ENCODE results near the gene SLA2.
A peak's percentile ranks its signal among the peaks of the same experiment; 100 is the strongest.
"Not testable (repeated sequence)": the region's sequence is repeated elsewhere in the genome, so short reads cannot be mapped to it uniquely, and the experiment has no call there.

The SLA2 gene

DNA sequence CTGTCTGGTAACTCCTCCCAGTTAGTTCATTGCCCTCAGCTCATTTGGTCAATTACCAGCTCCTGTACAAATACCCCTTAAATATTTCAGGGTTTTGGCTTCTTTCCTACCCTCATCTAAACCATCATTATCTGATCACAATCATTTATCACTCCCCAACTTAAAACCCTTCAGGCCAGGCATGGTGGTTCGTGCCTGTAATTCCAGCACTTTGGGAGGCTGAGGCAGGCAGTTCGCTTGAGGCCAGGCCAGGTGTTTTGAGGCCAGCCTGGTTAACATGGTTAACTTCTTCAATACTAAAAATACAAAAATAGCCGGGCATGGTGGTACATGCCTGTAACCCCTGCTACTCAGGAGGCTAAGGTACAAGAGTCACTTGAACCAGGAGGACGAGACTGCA is 63.2 kb downstream of the SLA2 start:
- FAIRE-seq: no peak

DNA sequence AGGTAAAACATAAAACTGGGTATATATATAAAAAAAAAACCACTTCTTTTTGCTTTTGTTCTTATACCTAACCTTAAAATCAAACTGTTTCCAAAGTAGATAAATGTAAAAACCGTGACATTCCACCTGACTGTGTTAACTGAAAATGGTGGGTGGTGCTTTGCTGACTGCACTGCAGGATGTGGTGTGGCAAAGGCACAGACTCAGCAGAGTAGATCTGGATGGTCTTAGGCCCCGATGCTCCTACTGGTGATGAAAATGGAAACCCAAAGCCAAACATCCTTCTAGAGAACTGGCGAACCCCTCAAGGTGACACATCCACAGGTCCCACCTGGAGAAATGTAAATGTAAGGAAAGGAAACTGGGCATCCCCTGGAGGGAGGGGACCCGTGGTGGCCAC is 63.7 kb downstream of the SLA2 start:
- FAIRE-seq: no peak
- no peak for DNase-seq (ENCODE audit: extremely low spot score, insufficient read length, low read depth)

More for the DNA sequence above, 63.2 kb downstream of the SLA2 start:
- DNase-seq (ENCODE audit: extremely low spot score, insufficient read length, low read depth): no peak

DNA sequence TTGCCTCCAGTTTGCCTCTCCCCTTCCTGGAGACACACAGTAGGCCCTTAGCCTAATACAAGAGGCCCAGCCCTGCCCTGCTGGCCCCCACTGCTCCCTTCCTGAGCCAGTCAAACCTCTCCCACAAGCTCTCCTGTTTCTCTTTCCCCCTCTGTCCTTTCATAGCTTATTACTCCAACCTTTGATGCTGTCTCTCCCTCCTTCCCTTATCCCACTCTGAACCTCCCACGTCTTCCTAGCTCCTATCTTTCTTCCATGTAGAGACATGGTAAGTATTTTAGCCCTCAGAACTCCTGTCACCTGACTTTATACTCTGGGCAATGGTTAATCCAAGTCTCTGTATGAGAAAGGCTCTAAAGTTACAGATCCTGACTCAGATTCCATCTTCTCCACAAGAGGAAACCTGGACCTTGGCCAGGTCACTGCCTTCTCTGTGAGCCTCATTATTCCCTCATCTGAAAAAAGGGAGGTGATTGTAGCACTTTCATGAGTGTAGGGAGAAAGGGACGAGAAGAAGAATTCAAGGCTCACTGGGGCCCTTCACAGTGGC is 65.9 kb downstream of the SLA2 start:
- no peak for FAIRE-seq
- no peak for DNase-seq (ENCODE audit: extremely low spot score, insufficient read length, low read depth)

DNA sequence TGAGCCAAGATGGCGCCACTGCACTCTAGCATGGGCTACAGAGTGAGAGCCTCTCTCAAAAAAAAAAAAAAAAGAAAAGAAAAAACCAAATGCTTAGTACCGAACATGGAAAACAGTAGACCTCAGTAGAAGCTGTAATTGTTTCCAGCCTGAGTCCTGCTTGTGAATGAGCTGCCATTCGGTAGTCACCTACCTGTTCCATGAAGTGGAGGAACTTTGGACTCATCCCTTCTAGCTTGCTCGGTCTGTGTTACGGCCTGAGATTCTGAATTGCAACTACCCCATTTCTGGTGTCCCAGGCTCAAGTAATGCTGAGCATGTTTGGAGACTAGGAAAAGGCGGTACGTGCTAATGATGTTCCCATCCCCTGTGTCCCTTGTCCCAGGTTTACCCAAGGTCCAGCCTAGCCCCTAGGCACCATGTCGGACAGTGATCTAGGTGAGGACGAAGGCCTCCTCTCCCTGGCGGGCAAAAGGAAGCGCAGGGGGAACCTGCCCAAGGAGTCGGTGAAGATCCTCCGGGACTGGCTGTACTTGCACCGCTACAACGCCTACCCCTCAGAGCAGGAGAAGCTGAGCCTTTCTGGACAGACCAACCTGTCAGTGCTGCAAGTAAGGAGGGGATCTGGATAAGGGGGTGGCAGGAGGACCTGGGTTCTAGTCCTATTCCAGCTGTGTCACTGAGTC is 67.5 kb downstream of the SLA2 start:
- FAIRE-seq (no peak), DNase-seq (ENCODE audit: extremely low spot score, insufficient read length, low read depth) (no peak)

DNA sequence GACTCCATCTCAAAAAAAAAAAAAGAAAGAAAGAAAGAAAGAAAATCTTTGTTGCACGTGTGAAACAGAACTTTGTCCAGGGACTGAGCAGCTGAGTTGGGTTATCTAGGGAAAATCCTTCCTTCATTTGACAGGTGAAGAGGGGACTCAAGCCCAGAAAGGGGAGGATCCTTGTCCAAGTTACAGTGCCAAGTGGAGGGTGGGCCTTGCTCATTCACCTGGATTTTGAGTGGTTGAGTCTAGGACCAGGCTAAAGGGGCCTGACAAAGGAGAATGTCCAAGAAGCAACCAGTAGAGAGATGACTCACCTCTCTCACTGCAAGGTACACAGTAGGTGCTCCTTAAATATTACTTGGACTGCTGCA is 69.9 kb downstream of the SLA2 start:
- FAIRE-seq: no peak
- no peak for DNase-seq (ENCODE audit: extremely low spot score, insufficient read length, low read depth)

DNA sequence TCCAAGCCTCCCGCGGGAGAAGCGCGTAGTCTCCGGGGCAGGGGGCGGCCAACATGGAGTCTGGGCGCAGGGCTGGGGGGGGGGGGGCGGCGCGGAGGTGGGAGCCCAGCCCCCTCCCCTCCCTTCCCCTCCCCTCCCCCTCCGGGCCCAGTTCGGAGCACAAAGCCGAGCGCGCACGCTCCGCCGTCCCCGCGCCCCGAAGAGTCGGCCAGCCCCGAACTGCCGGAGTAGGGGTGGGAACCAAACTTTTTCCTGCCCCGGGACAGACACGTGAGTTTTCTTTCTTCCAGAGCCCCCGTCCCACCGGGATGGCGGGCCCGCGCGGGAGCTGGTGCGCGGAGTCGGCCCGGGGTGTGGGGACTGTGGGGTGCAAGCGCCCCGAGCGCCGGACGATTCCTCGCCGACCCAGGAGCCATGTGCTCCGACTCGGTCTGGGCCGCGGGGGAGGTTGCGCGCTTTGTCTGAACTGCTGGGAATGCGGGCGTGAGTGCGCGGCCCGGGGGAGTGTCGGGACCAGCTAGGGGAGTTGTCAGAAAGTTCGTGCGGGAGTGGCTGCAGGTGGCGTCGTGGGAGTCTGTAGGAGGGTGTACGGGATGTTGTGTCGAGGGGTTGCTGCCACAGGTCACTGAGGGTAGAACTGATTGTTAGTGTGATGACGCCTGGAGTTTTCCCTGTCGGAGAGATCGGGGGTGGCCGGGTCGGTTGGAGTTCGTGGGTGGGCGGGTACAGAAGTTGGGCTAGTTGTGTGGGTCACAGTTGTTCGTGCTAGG is 71.4 kb downstream of the SLA2 start:
- DNase-seq (ENCODE audit: extremely low spot score, insufficient read length, low read depth) (peak; percentile 22), FAIRE-seq (peak; percentile 61)

DNA sequence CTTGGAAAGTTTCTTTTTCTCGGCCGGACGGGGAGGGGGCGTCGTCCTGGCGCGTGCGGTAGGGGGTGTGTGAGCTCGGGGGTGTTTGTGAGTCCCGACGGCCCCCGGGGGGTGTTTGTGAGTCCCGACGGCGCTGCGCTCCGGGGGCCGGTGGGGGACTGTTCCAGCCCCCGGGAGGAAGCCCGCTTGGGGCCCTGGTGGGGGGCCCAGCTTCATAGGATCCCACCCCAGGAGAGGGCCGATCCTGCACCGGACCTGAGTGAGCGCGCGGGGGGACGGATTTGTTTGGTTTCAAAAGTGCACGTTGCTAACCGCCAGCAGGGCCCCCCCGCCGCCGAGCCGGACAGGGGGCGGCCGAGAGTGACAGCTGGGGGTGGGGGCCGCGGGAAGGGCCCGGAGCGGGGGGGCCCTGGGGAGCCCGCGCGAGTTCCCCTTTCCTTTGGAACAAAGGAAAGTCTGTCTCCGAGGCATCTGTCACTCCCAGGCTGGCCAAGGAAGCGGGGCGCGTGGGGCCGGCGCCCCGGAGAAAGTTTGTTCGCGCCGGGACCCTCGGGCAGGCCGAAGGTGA is 72.1 kb downstream of the SLA2 start:
- DNase-seq (ENCODE audit: extremely low spot score, insufficient read length, low read depth) (peak; percentile 9), FAIRE-seq (no peak)

DNA sequence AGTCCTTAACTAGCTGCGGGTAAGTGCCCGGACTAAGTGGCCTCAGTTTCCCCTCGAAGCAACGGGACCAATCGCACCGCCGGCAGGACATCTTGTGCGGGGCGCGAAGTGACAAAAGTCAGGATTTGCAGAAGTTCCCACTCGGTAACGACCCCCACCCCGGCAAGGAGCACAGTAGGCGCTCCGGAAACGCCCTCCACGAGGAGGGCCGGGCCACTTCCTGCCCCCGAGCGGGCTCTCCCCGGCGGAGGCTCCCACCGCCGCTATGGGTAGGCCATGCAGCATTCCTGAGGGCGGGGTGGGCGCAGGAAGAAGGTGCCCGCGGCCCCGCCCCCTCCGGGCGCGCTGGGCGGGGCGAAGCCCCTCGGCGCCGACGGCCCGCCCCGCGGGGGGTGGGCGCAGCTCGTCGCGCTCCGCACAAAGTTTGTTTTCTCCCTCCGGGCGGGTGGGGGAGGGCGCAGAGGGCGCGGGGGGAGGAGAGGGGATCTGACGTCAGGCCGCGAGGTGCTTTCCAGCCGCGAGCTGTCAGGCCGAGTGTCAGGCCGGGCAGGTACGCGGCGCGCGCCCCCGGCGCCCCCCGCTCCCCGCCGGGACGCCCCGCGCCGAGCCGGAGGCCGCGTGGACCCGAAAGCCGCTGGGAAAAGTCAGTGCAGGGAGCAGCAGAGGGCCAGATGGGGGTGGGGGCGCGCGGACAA is 72.7 kb downstream of the SLA2 start, which contains the start of gene TGIF2:
Gene TGIF2, plus strand, starts transcription at position 495 of the 695 bp plus-strand sequence. CDS start 5,178 bp downstream, outside the sequence.
- FAIRE-seq (peak; percentile 80), DNase-seq (ENCODE audit: extremely low spot score, insufficient read length, low read depth) (peak; percentile 96)

DNA sequence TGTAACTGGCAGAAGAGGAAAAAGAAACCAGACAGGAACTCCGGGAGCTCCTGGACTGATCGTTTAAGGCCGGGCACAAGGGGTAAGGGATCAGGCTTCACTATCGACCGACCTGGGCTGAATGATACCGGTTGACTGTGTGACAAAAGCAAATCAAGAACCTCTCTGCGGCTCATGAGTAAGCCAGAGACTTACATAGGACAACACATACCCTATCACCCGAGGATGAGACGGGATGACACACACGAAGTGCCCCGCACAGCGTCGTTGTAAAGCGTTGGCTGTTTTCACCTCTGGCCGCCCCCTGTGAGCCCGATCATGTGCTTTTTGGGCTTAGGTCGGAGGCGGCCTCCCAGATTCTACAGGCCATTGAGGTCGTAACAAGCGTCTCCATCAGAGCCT is 73.3 kb downstream of the SLA2 start:
- peak; percentile 53 for FAIRE-seq
- no peak for DNase-seq (ENCODE audit: extremely low spot score, insufficient read length, low read depth)

DNA sequence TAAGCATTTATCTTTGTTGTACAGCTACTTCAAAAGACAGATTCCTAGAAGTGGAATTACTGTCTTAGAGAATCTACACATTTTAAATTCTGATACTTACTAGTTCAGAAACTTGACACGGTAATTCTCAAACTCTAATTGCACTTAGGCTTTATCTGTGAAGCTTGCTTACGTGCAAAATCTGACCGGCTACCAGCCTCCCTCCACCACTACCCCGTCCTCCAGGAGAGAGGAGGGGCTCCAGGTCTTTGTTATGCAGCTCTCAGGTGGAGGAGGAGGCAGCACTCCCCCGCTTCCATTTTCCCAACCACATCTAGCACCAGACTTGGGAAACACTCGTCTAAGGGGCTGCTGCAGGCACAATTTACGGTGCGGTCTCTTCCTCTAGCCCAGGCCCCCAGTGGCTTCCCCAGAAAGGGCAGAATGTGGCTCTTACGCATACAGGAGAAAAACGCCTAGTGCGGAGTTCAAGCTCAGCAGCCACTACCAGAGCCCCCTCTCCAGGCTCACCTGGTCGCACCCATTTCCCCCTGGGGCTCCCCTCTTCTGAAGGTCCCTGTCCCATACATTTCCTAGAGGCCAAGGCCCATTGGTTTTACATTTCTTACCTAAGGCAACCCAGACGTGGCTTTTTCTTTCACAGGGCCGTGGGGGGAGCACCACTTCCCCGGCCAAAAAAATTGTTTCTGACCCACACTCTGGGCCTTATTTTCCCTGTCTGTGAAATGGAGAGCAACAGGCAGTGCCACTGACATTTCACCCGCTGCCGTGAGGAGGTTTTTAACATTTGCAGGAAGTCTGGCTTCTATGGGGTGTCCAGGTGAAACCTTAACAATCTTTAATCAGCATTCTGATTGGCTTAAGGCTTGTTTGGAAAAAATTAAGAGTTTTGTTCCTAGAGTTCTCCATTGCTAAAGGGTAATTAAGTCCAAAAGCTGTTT is 74.2 kb downstream of the SLA2 start:
- no peak for DNase-seq (ENCODE audit: extremely low spot score, insufficient read length, low read depth)
- no peak for FAIRE-seq

DNA sequence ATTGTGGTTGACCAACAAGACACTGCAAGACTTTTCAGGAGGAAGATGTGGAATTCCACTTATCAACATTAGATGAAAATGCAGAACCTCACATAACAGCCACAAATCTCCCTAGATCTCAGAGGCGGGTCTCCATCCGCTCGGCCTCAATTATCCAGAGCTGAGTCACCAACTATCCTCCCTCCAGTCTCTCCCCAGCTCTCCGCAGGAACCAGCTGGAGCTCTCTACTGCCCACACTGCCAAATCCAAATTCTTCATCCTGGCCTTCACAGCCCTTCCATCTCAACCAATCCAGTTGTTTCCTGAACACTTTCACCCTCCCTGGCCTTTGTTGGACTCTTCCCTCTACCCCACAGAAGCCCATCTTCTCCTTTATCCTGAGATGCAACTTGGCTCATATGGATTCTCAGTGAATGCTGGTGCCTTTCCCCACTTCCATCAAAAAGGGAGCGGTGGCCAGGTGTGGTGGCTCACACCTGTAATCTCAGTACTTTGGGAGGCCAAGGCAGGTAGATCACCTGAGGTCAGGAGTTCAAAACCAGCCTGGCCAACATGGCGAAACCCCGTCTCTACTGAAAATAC is 76.1 kb downstream of the SLA2 start:
- DNase-seq (ENCODE audit: extremely low spot score, insufficient read length, low read depth) (no peak), FAIRE-seq (no peak)

DNA sequence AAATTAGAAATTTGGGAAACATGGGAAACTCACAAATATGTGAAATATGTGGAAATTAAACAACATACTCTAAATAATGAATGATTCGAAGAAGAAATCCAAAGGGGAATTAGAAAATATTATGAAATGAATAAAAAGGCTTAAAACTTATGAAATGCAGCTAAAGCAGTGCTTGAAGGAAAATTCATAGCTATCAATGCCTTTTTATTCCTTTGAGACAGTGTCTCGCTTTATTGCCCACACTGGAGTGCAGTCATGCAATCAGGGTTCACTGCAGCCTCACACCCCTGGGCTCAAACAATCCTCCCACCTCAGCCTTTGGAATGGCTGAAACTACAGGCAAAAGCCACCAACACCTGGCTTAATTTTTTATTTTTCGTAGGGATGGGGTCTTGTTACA is 80.5 kb downstream of the SLA2 start:
- DNase-seq (ENCODE audit: extremely low spot score, insufficient read length, low read depth) (no peak), FAIRE-seq (no peak)

DNA sequence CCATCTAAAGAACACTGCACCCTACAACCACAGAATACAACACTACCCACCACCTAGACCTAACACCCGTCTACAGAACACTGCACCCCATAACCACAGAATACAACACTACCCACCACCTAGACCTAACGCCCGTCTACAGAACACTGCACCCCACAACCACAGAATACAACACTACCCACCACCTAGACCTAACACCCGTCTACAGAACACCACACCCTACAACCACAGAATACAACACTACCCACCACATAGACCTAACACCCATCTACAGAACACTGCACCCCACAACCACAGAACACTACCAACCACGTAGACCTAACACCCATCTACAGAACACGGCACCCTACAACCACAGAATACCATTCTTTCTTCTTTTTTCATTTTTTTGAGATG is 81.3 kb downstream of the SLA2 start:
- DNase-seq (ENCODE audit: extremely low spot score, insufficient read length, low read depth); FAIRE-seq: not testable (repeated sequence)

DNA sequence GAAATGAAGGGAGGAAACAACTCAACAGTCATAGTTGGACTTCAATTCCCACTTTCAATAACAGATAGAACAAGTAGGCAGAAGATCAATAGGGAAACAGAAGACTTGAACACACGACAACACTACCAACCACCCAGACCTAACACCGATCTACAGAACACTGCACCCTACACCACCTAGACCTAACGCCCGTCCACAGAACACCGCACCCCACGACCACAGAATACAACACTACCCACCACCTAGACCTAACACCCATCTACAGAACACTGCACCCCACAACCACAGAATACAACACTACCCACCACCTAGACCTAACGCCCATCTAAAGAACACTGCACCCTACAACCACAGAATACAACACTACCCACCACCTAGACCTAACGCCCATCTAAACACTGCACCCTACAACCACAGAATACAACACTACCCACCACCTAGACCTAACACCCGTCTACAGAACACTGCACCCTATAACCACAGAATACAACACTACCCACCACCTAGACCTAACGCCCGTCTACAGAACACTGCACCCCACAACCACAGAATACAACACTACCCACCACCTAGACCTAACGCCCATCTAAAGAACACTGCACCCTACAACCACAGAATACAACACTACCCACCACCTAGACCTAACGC is 81.8 kb downstream of the SLA2 start:
- not testable (repeated sequence) for DNase-seq (ENCODE audit: extremely low spot score, insufficient read length, low read depth); FAIRE-seq

DNA sequence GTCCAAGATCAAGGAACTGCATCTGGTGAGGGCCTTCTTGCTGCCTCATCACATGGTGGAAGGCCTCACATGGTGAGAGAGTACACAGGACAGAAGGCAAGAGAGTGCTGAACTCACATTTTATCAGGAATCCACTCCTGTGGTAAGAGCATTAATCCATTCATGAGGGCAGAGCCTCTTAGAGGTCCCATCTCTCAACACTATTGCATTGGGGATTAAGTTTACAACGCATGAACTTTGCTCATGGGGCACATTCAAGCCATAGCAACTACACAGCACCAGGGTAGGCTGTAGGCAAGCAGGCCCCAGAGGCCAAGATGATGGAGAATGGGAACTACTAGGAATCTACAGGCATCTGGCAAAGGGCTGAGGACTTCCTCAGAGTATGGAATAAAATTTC is 82.6 kb downstream of the SLA2 start:
- no peak for FAIRE-seq

DNA sequence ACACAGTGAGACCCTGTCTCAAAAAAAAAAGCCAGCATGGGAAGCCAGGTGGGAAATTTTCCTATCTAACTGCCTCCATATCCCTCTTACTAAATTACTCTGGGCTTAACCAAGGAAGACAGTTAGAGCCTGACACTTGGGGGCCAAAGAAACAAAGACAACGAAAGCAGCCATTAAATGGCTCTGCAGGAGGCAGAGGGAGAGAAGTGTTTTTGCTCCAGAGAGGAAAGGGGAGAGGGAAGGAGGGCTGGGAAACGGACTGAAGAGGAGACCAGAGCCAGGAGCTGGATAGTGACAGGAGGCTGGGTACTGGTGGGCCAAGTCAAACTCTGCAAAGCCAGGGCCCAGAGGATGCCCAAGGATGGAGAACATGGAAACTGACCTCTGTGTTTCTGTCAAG is 83.3 kb downstream of the SLA2 start:
- DNase-seq (ENCODE audit: extremely low spot score, insufficient read length, low read depth): no peak
- FAIRE-seq: no peak

More for the DNA sequence above, 82.6 kb downstream of the SLA2 start:
- DNase-seq (ENCODE audit: extremely low spot score, insufficient read length, low read depth): no peak

Measured in GM18507 (cell line).